BJ (cell line): ENCODE data around the gene RASSF3. TPM values are rescaled to one million over a fixed set of nuclear protein-coding genes. Genes with fewer than 3 reads are reported as not detected.

Experiments
- CTCF ChIA-PET: fragments of 350-600 bp; formaldehyde crosslinking; extraction: SDS; loops from one replicate; lab custom pipeline; 2021; ENCODE audit warnings: antibody characterized with exemption, inconsistent platforms; lab: Yijun Ruan, JAX
- POLR2A ChIA-PET: fragments of 300-600 bp; sonication (Branson Sonifier 250); formaldehyde crosslinking; extraction: SDS; loops from one replicate; lab custom pipeline; 2021; ENCODE audit warnings: antibody characterized with exemption; lab: Charles Lee
- DNase-seq: peaks from one replicate; pipeline ENCODE4 v3.0.0-alpha.2; 2011; ENCODE audit warnings: low read depth
- H3K27me3 ChIP-seq: 2 replicates; pipeline ENCODE4 v1.6.0; 2011; ENCODE audit warnings: low read length; ENCODE audit not compliant: control insufficient read depth, insufficient read depth
- H3K36me3 ChIP-seq: 2 replicates; pipeline ENCODE4 v1.5.1; 2011; ENCODE audit warnings: low read length; ENCODE audit not compliant: control insufficient read depth, insufficient read depth
- H3K4me3 ChIP-seq: 2 replicates; pipeline ENCODE4 v1.5.1; 2011; ENCODE audit warnings: low read depth, mild to moderate bottlenecking, control low read depth, low read length
- CTCF ChIP-seq: IDR thresholded peaks from 2 replicates; pipeline ENCODE4 v1.5.1; 2011; ENCODE audit warnings: low read depth, mild to moderate bottlenecking, control low read depth, inconsistent platforms, low read length, moderate library complexity; ENCODE audit not compliant: insufficient read depth
- polyA plus RNA-seq: library from polyadenylated mRNA; depleted of rRNA; stranded (reverse); fragments of >200 nt; gene quantifications from 2 replicates; pipeline ENCODE4 v1.2.3, GENCODE V29; 2011

Gene RASSF3
- polyA plus RNA-seq, 1 experiment: 27.7 TPM

GRCh38 chr12:64716839-64717455, 106.7 kb downstream of the RASSF3 start:
- no peak for TF ChIP-seq CTCF
- Histone ChIP-seq H3K4me3 (no peak overlapping the region), H3K27me3 (no peaks in the 10 kb centered on the region), H3K36me3 (peaks cover 10% of the 10 kb centered on the region)
- DNase-seq: no peak
- POLR2A ChIA-PET: no interaction called here
- CTCF ChIA-PET: interaction anchor here (0.9 kb wide), 1 partner anchor 167 kb away, joined by 3 read pairs; no protein-coding TSS in a partner anchor

GRCh38 chr12:64718649-64719048, 108.4 kb downstream of the RASSF3 start:
- CTCF ChIA-PET: interaction anchor here (1.4 kb wide), 1 partner anchor 11 kb away, joined by 3 read pairs; no protein-coding TSS in a partner anchor
- Histone ChIP-seq H3K36me3 (peaks cover 10% of the 10 kb centered on the region), H3K27me3 (no peaks in the 10 kb centered on the region), H3K4me3 (no peak overlapping the region)
- POLR2A ChIA-PET: no interaction called here
- TF ChIP-seq CTCF: no peak
- DNase-seq: no peak

GRCh38 chr12:64720884-64721283, 110.6 kb downstream of the RASSF3 start:
- no peak for DNase-seq
- TF ChIP-seq CTCF: no peak
- ChIA-PET POLR2A (interaction anchor here (0.7 kb wide), 1 partner anchor 14 kb away, joined by 3 read pairs; no protein-coding TSS in a partner anchor), CTCF (interaction anchor here (0.7 kb wide), 1 partner anchor 171 kb away, joined by 3 read pairs; no protein-coding TSS in a partner anchor)
- no peaks in the 10 kb centered on the region for H3K27me3 ChIP-seq
- H3K36me3 ChIP-seq: peaks cover 10% of the 10 kb centered on the region
- H3K4me3 ChIP-seq: no peak overlapping the region

- no peaks in the 10 kb centered on the region for H3K27me3 ChIP-seq
- DNase-seq: no peak
- ChIA-PET CTCF (no interaction called here), POLR2A (no interaction called here)
- TF ChIP-seq CTCF: no peak
- H3K4me3 ChIP-seq: no peak overlapping the region
- peaks cover 8% of the 10 kb centered on the region for H3K36me3 ChIP-seq
Observed at GRCh38 chr12:64722835-64723234, 112.5 kb downstream of the RASSF3 start.

GRCh38 chr12:64723630-64724029, 113.3 kb downstream of the RASSF3 start:
- H3K27me3 ChIP-seq: no peaks in the 10 kb centered on the region
- TF ChIP-seq CTCF: no peak
- H3K4me3 ChIP-seq: no peak overlapping the region
- POLR2A ChIA-PET: no interaction called here
- H3K36me3 ChIP-seq: peaks cover 7% of the 10 kb centered on the region
- CTCF ChIA-PET: no interaction called here
- no peak for DNase-seq
